GM19467 (cell line): ENCODE measurements around the gene ITGA8.
"Not testable (repeated sequence)": the region's sequence is repeated elsewhere in the genome, so short reads cannot be mapped to it uniquely, and the experiment has no call there.

ENCODE experiments used
- ATAC-seq: cut with Tn5 transposase; IDR thresholded peaks from one replicate; pipeline ENCODE4 v1.9.1; 2021; ENCODE audit warnings: mild to moderate bottlenecking, moderate library complexity; ENCODE audit not compliant: unreplicated experiment

The ITGA8 gene

GRCh38 chr10:15510963-15511362, 208.8 kb downstream of the ITGA8 start:
- no peak for ATAC-seq

GRCh38 chr10:15505329-15505728, 214.4 kb downstream of the ITGA8 start:
- no peak for ATAC-seq

- ATAC-seq: no peak
These were observed 215.5 kb downstream of the ITGA8 start for GRCh38 chr10:15504101-15504840.

- no peak for ATAC-seq
These were observed 224.7 kb downstream of the ITGA8 start for GRCh38 chr10:15494850-15495506.

- ATAC-seq: no peak
These were observed 227.7 kb downstream of the ITGA8 start for GRCh38 chr10:15491856-15492642.

- ATAC-seq: no peak
These were observed 230.3 kb downstream of the ITGA8 start for GRCh38 chr10:15489431-15489830.

GRCh38 chr10:15487376-15487775, 232.3 kb downstream of the ITGA8 start:
- no peak for ATAC-seq

GRCh38 chr10:15486404-15486803, 233.3 kb downstream of the ITGA8 start:
- ATAC-seq: no peak

GRCh38 chr10:15485684-15486316, 233.9 kb downstream of the ITGA8 start:
- no peak for ATAC-seq

GRCh38 chr10:15485027-15485426, 234.7 kb downstream of the ITGA8 start:
- ATAC-seq: no peak

GRCh38 chr10:15484128-15484527, 235.6 kb downstream of the ITGA8 start:
- no peak for ATAC-seq

- ATAC-seq: no peak
These were observed 236.3 kb downstream of the ITGA8 start for GRCh38 chr10:15483215-15484075.

- no peak for ATAC-seq
These were observed 237.6 kb downstream of the ITGA8 start for GRCh38 chr10:15482156-15482555.

GRCh38 chr10:15478950-15479349, 240.8 kb downstream of the ITGA8 start:
- no peak for ATAC-seq

- no peak for ATAC-seq
These were observed 241.3 kb downstream of the ITGA8 start for GRCh38 chr10:15478429-15478828.

GRCh38 chr10:15476337-15476736, 243.4 kb downstream of the ITGA8 start:
- ATAC-seq: no peak

- ATAC-seq: not testable (repeated sequence)
These were observed 244.3 kb downstream of the ITGA8 start for GRCh38 chr10:15475439-15475838.

GRCh38 chr10:15474671-15475070, 245.1 kb downstream of the ITGA8 start:
- no peak for ATAC-seq

GRCh38 chr10:15473396-15473767, 246.3 kb downstream of the ITGA8 start:
- no peak for ATAC-seq
